HFFc6 (cell line): ENCODE data around the gene PNPLA1. TPM values are rescaled to one million over a fixed set of nuclear protein-coding genes. Genes with fewer than 3 reads are reported as not detected.
A peak's percentile ranks its signal among the peaks of the same experiment; 100 is the strongest.

ENCODE experiments used
- DNase-seq: peaks from one replicate; pipeline ENCODE4 v3.0.0-alpha.2; 2018
- H3K27ac Mint-ChIP-seq: 2 replicates; pipeline ENCODE4 v1.8.0; 2020; ENCODE audit warnings: mild to moderate bottlenecking, mixed read lengths
- H3K27me3 Mint-ChIP-seq: 2 replicates; pipeline ENCODE4 v1.8.0; 2021; ENCODE audit warnings: mild to moderate bottlenecking, moderate library complexity, mixed read lengths; ENCODE audit not compliant: insufficient read depth
- H3K36me3 Mint-ChIP-seq: 2 replicates; pipeline ENCODE4 v1.8.0; 2021; ENCODE audit warnings: low read depth, mixed read lengths
- H3K4me1 Mint-ChIP-seq: 2 replicates; pipeline ENCODE4 v1.8.0; 2020; ENCODE audit warnings: low read depth, mixed read lengths
- H3K4me3 Mint-ChIP-seq: 2 replicates; pipeline ENCODE4 v1.8.0; 2020; ENCODE audit warnings: mild to moderate bottlenecking, moderate library complexity, mixed read lengths
- H3K9me3 Mint-ChIP-seq: 2 replicates; pipeline ENCODE4 v1.8.0; 2020; ENCODE audit warnings: mild to moderate bottlenecking, mixed read lengths
- total RNA-seq, 6 experiments: library from RNA; stranded (reverse); fragmentation: NEBNext Ultra II Directional; extraction: Animal tissue kit (Norgen Biotek cat#: 25700); gene quantifications; 2 replicates in 1 of 6; 3 replicates in 5 of 6; pipeline ENCODE4 v1.2.3, GENCODE V29; 2021
- TF ChIP-seq, protein P1 (sequence below): fragments of 200-600 bp; sonication (generic); IDR thresholded peaks from 2 replicates; pipeline ENCODE4 v1.5.0; 2021; ENCODE audit warnings: antibody characterized with exemption, mild to moderate bottlenecking

The PNPLA1 gene
- total RNA-seq, 6 experiments from 2014 or later: not detected

DNA sequence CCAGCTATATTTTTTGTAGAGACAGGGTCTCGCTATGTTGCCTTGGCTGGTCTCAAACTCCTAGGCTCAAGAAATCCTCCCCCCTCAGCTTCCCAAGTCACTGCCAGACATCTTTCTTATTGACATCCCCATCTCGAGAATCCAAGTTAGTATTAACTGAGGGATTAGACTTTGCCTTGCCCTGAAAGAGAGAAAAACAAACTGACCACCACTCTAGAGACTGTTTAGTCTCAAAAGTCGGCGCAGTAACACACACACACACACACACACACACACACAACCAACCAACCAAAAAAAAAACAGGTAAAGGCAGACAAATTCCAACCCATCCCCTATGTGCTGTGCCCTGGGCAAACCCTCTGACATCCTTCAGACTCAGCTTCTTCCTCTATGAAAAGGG lies 27.2 kb upstream of the PNPLA1 start:
- peaks cover 2% of the 10 kb centered on the region; the same call in 1 of the 2 replicates for H3K27me3 Mint-ChIP-seq
- DNase-seq: no peak
- no peak overlapping the region for H3K27ac Mint-ChIP-seq
- no peaks in the 10 kb centered on the region for H3K9me3 Mint-ChIP-seq
- H3K4me3 Mint-ChIP-seq: no peak overlapping the region
- H3K4me1 Mint-ChIP-seq: peaks cover 25% of the 10 kb centered on the region
- no peaks in the 10 kb centered on the region for H3K36me3 Mint-ChIP-seq
- TF ChIP-seq, protein P1, sequence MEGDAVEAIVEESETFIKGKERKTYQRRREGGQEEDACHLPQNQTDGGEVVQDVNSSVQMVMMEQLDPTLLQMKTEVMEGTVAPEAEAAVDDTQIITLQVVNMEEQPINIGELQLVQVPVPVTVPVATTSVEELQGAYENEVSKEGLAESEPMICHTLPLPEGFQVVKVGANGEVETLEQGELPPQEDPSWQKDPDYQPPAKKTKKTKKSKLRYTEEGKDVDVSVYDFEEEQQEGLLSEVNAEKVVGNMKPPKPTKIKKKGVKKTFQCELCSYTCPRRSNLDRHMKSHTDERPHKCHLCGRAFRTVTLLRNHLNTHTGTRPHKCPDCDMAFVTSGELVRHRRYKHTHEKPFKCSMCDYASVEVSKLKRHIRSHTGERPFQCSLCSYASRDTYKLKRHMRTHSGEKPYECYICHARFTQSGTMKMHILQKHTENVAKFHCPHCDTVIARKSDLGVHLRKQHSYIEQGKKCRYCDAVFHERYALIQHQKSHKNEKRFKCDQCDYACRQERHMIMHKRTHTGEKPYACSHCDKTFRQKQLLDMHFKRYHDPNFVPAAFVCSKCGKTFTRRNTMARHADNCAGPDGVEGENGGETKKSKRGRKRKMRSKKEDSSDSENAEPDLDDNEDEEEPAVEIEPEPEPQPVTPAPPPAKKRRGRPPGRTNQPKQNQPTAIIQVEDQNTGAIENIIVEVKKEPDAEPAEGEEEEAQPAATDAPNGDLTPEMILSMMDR: no peak

DNA sequence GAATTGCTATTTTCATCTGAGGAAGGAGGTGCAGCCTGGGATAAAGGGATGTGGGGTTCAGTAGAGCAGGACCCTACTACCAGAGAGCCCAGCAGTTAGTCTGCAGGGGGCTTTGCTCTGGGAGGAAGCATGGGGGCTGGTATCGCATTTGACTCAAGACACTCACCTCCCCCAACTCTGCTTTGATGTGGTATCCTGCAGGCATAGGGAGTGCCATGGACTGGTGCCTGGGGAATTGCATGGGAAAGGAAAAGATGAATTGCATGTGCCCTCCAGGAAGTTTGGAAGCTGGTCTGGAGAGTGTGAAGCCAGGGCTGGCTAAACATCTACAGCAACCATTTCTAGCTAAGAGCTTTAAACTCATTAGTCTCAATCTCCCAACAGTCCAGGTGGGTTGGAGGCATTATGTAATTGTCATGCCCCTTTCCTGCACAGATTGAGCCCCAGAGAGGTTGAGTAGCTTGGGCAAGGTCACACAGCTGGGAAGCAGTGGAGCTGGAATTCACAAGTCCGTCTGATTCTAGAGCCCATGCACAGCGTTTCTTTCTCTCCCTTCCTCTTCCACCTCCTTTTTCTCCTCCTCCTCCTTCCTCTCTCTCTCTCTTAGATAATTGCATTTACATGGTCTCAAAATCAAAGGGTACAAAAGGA lies 26.2 kb upstream of the PNPLA1 start:
- Mint-ChIP-seq H3K27me3 (peaks cover 2% of the 10 kb centered on the region; the same call in 1 of the 2 replicates), H3K4me1 (peaks cover 36% of the 10 kb centered on the region), H3K36me3 (no peaks in the 10 kb centered on the region), H3K4me3 (no peak overlapping the region), H3K27ac (no peak overlapping the region), H3K9me3 (no peaks in the 10 kb centered on the region)
- DNase-seq: no peak
- TF ChIP-seq, protein P1: no peak

GRCh38 chr6:36244641-36245280 lies 25.1 kb upstream of the PNPLA1 start:
- no peak for DNase-seq

GRCh38 chr6:36245572-36246061 lies 24.2 kb upstream of the PNPLA1 start:
- Mint-ChIP-seq H3K36me3 (no peaks in the 10 kb centered on the region), H3K9me3 (no peaks in the 10 kb centered on the region), H3K4me3 (no peak overlapping the region), H3K4me1 (peaks cover 55% of the 10 kb centered on the region), H3K27ac (no peak overlapping the region), H3K27me3 (peaks cover 2% of the 10 kb centered on the region; the same call in 1 of the 2 replicates)
- TF ChIP-seq, protein P1: no peak
- DNase-seq: no peak

More at GRCh38 chr6:36244641-36245280, 25.1 kb upstream of the PNPLA1 start:
- Mint-ChIP-seq H3K9me3 (no peaks in the 10 kb centered on the region), H3K27ac (no peak overlapping the region), H3K36me3 (no peaks in the 10 kb centered on the region), H3K27me3 (peaks cover 2% of the 10 kb centered on the region; the same call in 1 of the 2 replicates), H3K4me3 (no peak overlapping the region), H3K4me1 (peaks cover 47% of the 10 kb centered on the region)
- TF ChIP-seq, protein P1: no peak

DNA sequence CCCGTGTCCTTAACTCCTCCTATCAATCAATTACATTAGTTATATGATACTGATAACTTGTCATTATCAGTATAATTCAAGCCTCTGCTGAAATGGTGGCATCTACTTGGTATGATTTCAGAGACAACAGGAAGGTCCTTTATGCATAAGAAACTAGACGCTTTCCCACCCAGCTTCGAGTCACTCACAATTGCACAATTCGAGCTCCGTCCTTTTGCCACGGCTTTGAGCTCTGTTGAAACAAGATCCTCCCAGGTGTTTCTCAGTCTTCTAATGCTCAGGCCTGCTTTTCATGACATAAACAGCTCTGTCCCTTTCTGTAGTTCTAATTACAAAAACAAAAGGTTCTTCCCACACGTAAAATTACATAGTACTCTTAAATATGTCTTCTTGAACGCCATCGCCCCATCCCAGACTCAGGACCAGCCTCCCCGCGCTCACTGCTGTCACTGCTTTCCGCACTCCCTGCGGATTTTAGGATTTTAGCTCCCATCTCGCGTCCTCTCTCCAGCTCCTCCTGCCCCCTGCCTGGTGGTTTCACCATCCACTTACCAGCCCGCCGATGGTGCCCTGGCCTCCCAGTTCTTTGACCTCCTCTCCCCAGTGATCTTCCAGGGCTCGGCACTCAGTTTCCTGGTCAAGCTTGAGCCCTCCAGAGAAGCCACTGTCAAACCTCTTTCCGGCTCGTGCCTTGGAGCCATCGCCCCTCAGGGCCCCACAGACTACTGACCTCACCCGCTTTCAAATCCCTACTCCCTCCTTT lies 23.2 kb upstream of the PNPLA1 start:
- Mint-ChIP-seq H3K27ac (peak overlapping the region; percentile 84), H3K27me3 (peaks cover 2% of the 10 kb centered on the region; the same call in 1 of the 2 replicates), H3K36me3 (no peaks in the 10 kb centered on the region), H3K4me3 (no peak overlapping the region; the same call in 1 of the 2 replicates), H3K9me3 (no peaks in the 10 kb centered on the region), H3K4me1 (peaks cover 64% of the 10 kb centered on the region)
- no peak for DNase-seq
- TF ChIP-seq, protein P1: no peak
